Lower leg skin (tissue), 4 donors: Measurements from ENCODE around the gene KIF17. TPM values are rescaled to one million over a fixed set of nuclear protein-coding genes. Genes with fewer than 3 reads are reported as not detected.

Experiments
- DNase-seq, 2 donors: peaks; one replicate each; pipeline ENCODE4 v3.0.0-alpha.2; 2019; ENCODE audit warnings: low spot score in 2 of 2
- H3K4me3 ChIP-seq: fragments of 200-600 bp; sonication (generic); 2 replicates; pipeline ENCODE4 v1.5.1; 2017; ENCODE audit warnings: mild to moderate bottlenecking, low read depth; ENCODE audit not compliant: poor library complexity, severe bottlenecking
- CTCF ChIP-seq, 3 donors: fragments of 450-650 bp; IDR thresholded peaks; one replicate each; pipeline ENCODE4 v1.5.1; 2016; ENCODE audit warnings: antibody characterized with exemption in 3 of 3, mild to moderate bottlenecking in 3 of 3, moderate library complexity in 2 of 3
- POLR2A ChIP-seq, 2 donors: fragments of 450-650 bp; IDR thresholded peaks; one replicate each; pipeline ENCODE4 v1.6.1; 2016 to 2017; ENCODE audit warnings: antibody characterized with exemption in 2 of 2, mild to moderate bottlenecking in 1 of 2, moderate library complexity in 1 of 2
- WGBS, 2 donors: methylation state at CpG; one replicate each; pipeline ENCODE4 v1.1.5; 2018; 5-methylcytosine and 5-hydroxymethylcytosine counted together
- intact Hi-C: fragments of 100-400 bp; cut with DNase I; formaldehyde crosslinking; loops from one replicate; pipeline ENCODE4 v1.15.0; 2023; ENCODE audit warnings: low total_unique reads
- total RNA-seq, 4 donors: library from RNA; depleted of rRNA; stranded (reverse); fragments of >200 nt; gene quantifications; one replicate each; pipeline ENCODE4 v1.1.0, GENCODE V29; 2016

The KIF17 gene
- total RNA-seq, 4 donors from 2014 or later = 0.30 to 5.7 (median 2.2) TPM

- no peak for TF ChIP-seq POLR2A (IDR thresholded peaks at IDR 0.05)
- no peak for TF ChIP-seq CTCF (IDR thresholded peaks at IDR 0.05)
- no peak overlapping the region for H3K4me3 ChIP-seq
- intact Hi-C loops = no loop called here
- DNase-seq = no peak
- WGBS, 2 donors = 97 to 100% methylated on average over 1 of the region's 1 CpG
Observed at GRCh38 chr1:20668581-20668980, 49.2 kb downstream of the KIF17 start.

- TF ChIP-seq POLR2A (IDR thresholded peaks at IDR 0.05) (no peak), CTCF (IDR thresholded peaks at IDR 0.05) (no peak)
- 100% methylated on average over 1 of the region's 1 CpG for WGBS, 2 donors
- intact Hi-C loops = no loop called here
- no peak overlapping the region for H3K4me3 ChIP-seq
- no peak for DNase-seq
Observed at GRCh38 chr1:20666804-20667203, 51.0 kb downstream of the KIF17 start.

GRCh38 chr1:20666146-20666545 is 51.7 kb downstream of the KIF17 start:
- TF ChIP-seq POLR2A (IDR thresholded peaks at IDR 0.05) (no peak), CTCF (IDR thresholded peaks at IDR 0.05) (no peak)
- no peak for DNase-seq
- no peak overlapping the region for H3K4me3 ChIP-seq
- WGBS, 2 donors = 72 to 76% methylated on average over 11 to 14 of the region's 16 CpGs
- intact Hi-C loops = no loop called here

- no peak for DNase-seq
- no peak for TF ChIP-seq POLR2A (IDR thresholded peaks at IDR 0.05)
- TF ChIP-seq CTCF (IDR thresholded peaks at IDR 0.05) = no peak
- no peak overlapping the region for H3K4me3 ChIP-seq
- 56 to 63% methylated on average over 12 of the region's 12 CpGs for WGBS, 2 donors
- intact Hi-C loops = no loop called here
Observed at GRCh38 chr1:20665726-20666125, 52.1 kb downstream of the KIF17 start.

GRCh38 chr1:20663969-20664715 is 53.7 kb downstream of the KIF17 start:
- TF ChIP-seq CTCF (IDR thresholded peaks at IDR 0.05) (no peak), POLR2A (IDR thresholded peaks at IDR 0.05) (no peak)
- intact Hi-C loops = no loop called here
- WGBS, 2 donors = 54 to 58% methylated on average over 12 of the region's 12 CpGs
- H3K4me3 ChIP-seq = no peak overlapping the region
- DNase-seq = no peak

GRCh38 chr1:20663365-20663764 is 54.4 kb downstream of the KIF17 start:
- intact Hi-C loops = no loop called here
- no peak for TF ChIP-seq POLR2A (IDR thresholded peaks at IDR 0.05)
- TF ChIP-seq CTCF (IDR thresholded peaks at IDR 0.05) = no peak
- DNase-seq = no peak
- WGBS, 2 donors = 74 to 83% methylated on average over 1 of the region's 1 CpG
- no peak overlapping the region for H3K4me3 ChIP-seq
